HG03575 (cell line): Measurements from ENCODE around the gene NBEA.
"Not testable (repeated sequence)": the region's sequence is repeated elsewhere in the genome, so short reads cannot be mapped to it uniquely, and the experiment has no call there.

Experiments
- ATAC-seq: cut with Tn5 transposase; IDR thresholded peaks from one replicate; pipeline ENCODE4 v1.9.1; 2021; ENCODE audit not compliant: unreplicated experiment, insufficient number of reproducible peaks, low FRiP score; ENCODE audit errors: extremely low read depth

The NBEA gene

GRCh38 chr13:35646056-35646774, 704.1 kb downstream of the NBEA start:
- ATAC-seq: no peak

GRCh38 chr13:35648201-35648600, 706.1 kb downstream of the NBEA start:
- ATAC-seq: no peak

GRCh38 chr13:35649162-35649561, 707.1 kb downstream of the NBEA start:
- ATAC-seq: no peak

- ATAC-seq: no peak
These were observed 717.7 kb downstream of the NBEA start for GRCh38 chr13:35659796-35660195.

GRCh38 chr13:35664747-35665146, 722.7 kb downstream of the NBEA start:
- ATAC-seq: no peak

GRCh38 chr13:35669321-35669720, 727.3 kb downstream of the NBEA start:
- no peak for ATAC-seq

GRCh38 chr13:35672611-35673010, 730.5 kb downstream of the NBEA start:
- ATAC-seq: no peak

- no peak for ATAC-seq
These were observed 733.6 kb downstream of the NBEA start for GRCh38 chr13:35675651-35676050.

GRCh38 chr13:35677863-35678262, 735.8 kb downstream of the NBEA start:
- not testable (repeated sequence) for ATAC-seq

- no peak for ATAC-seq
These were observed 739.6 kb downstream of the NBEA start for GRCh38 chr13:35681685-35682084.

GRCh38 chr13:35684432-35684831, 742.4 kb downstream of the NBEA start:
- no peak for ATAC-seq

- no peak for ATAC-seq
These were observed 745.3 kb downstream of the NBEA start for GRCh38 chr13:35687336-35687735.

GRCh38 chr13:35690581-35691207, 748.6 kb downstream of the NBEA start:
- no peak for ATAC-seq

- ATAC-seq: no peak
These were observed 751.2 kb downstream of the NBEA start for GRCh38 chr13:35693134-35693784.

GRCh38 chr13:35694031-35694430, 752.0 kb downstream of the NBEA start:
- no peak for ATAC-seq

GRCh38 chr13:35694549-35695447, 752.7 kb downstream of the NBEA start:
- no peak for ATAC-seq

- ATAC-seq: no peak
These were observed 753.3 kb downstream of the NBEA start for GRCh38 chr13:35695448-35695770.

- ATAC-seq: no peak
These were observed 755.2 kb downstream of the NBEA start for GRCh38 chr13:35697186-35697730.

- no peak for ATAC-seq
These were observed 757.0 kb downstream of the NBEA start for GRCh38 chr13:35698911-35699576.
